Endothelial cell of umbilical vein (primary cell): ENCODE measurements around the gene DENND5B. TPM values are rescaled to one million over a fixed set of nuclear protein-coding genes. Genes with fewer than 3 reads are reported as not detected.

Source experiments
- BruUV-seq: library from RNA; stranded (reverse); fragments of 400-500 nt; replicated peaks from 2 replicates; lab custom pipeline; 2021; lab: Mats Ljungman, UMichigan
- CTCF ChIA-PET: fragments of 300-600, 350-600 bp; sonication (Branson Sonifier 250); formaldehyde crosslinking; loops from one replicate; lab custom pipeline; 2021; ENCODE audit warnings: antibody characterized with exemption, inconsistent platforms; lab: Charles Lee
- POLR2A ChIA-PET: fragments of 300-600, 350-600 bp; sonication (Branson Sonifier 250); formaldehyde crosslinking; loops from one replicate; lab custom pipeline; 2021; ENCODE audit warnings: antibody characterized with exemption, inconsistent platforms; lab: Charles Lee
- DNase-seq: peaks from one replicate; pipeline ENCODE4 v3.0.0-alpha.2; 2011; ENCODE audit warnings: low read depth, low spot score
- FAIRE-seq: peaks from 2 replicates; lab custom pipeline; 2011; peaks lifted over from hg19 to GRCh38; lab: Jason Lieb, UNC
- H2AFZ ChIP-seq: 2 replicates; pipeline ENCODE4 v1.6.0; 2012; ENCODE audit warnings: low read depth, low read length, control low read depth, inconsistent platforms
- H3K27ac ChIP-seq: 2 replicates; pipeline ENCODE4 v1.5.1; 2011; ENCODE audit warnings: low read depth, mild to moderate bottlenecking, control low read depth, low read length, moderate library complexity; ENCODE audit not compliant: insufficient read depth
- H3K27me3 ChIP-seq, 2 experiments: 2 replicates each; pipeline versions ENCODE4 v1.6.0 to v1.6.1; 2011; ENCODE audit warnings: low read length in 2 of 2, mixed read lengths in 1 of 2; ENCODE audit not compliant: control insufficient read depth in 2 of 2, insufficient read depth in 2 of 2
- H3K36me3 ChIP-seq, 2 experiments: 2 replicates in 1 of 2; 3 replicates in 1 of 2; pipeline ENCODE4 v1.5.1; 2011; ENCODE audit warnings: low read length in 2 of 2, mild to moderate bottlenecking in 1 of 2, moderate library complexity in 1 of 2; ENCODE audit not compliant: control insufficient read depth in 2 of 2, insufficient read depth in 2 of 2; ENCODE audit errors: extremely low read depth in 1 of 2
- H3K4me1 ChIP-seq: 3 replicates; pipeline ENCODE4 v1.5.1; 2011; ENCODE audit warnings: mild to moderate bottlenecking, low read length; ENCODE audit not compliant: control insufficient read depth, insufficient read depth; ENCODE audit errors: extremely low read depth
- H3K4me2 ChIP-seq: 2 replicates; pipeline ENCODE4 v1.6.1; 2011; ENCODE audit warnings: low read length, control low read depth, mixed read lengths; ENCODE audit not compliant: insufficient read depth
- H3K4me3 ChIP-seq, 3 experiments: fragments of 200-600 bp in 1 of 3; sonication (generic), shearing (Covaris generic) in 1 of 3; replicated peaks in 1 of 3; 2 replicates each; pipeline ENCODE4 v1.5.1; 2011 to 2016; ENCODE audit warnings: control low read depth in 3 of 3, low read length in 3 of 3, mild to moderate bottlenecking in 2 of 3, inconsistent platforms in 1 of 3, low read depth in 1 of 3, moderate library complexity in 1 of 3; ENCODE audit not compliant: insufficient read depth in 1 of 3
- H3K79me2 ChIP-seq: 2 replicates; pipeline ENCODE4 v1.6.0; 2012; ENCODE audit warnings: low read length, inconsistent platforms; ENCODE audit not compliant: control insufficient read depth, insufficient read depth
- H3K9ac ChIP-seq: replicated peaks from 2 replicates; pipeline ENCODE3; 2011; ENCODE audit warnings: low read length, control low read depth; ENCODE audit not compliant: insufficient read depth; ENCODE audit errors: extremely low read depth
- H3K9me1 ChIP-seq: replicated peaks from 3 replicates; pipeline ENCODE4 v1.6.0; 2011; ENCODE audit warnings: mild to moderate bottlenecking, low read length; ENCODE audit not compliant: control insufficient read depth, insufficient read depth; ENCODE audit errors: extremely low read depth
- H3K9me3 ChIP-seq: replicated peaks from 2 replicates; pipeline ENCODE4 v1.5.1; 2012; ENCODE audit warnings: low read length, inconsistent platforms; ENCODE audit not compliant: control insufficient read depth, insufficient read depth
- H4K20me1 ChIP-seq: replicated peaks from 2 replicates; pipeline ENCODE3; 2011; ENCODE audit warnings: mild to moderate bottlenecking, low read length; ENCODE audit not compliant: control insufficient read depth, insufficient read depth; ENCODE audit errors: extremely low read depth
- FOS ChIP-seq: IDR thresholded peaks from 2 replicates; pipeline ENCODE4 v1.6.1; 2011; ENCODE audit warnings: mild to moderate bottlenecking, low read length, moderate library complexity, borderline replicate concordance; ENCODE audit not compliant: insufficient read depth
- JUN ChIP-seq: IDR thresholded peaks from 2 replicates; pipeline ENCODE4 v1.6.1; 2011; ENCODE audit warnings: borderline replicate concordance, low read depth; ENCODE audit not compliant: insufficient read length, insufficient read depth
- MYC ChIP-seq: IDR thresholded peaks from one replicate; pipeline ENCODE4 v1.6.1; 2011; ENCODE audit warnings: mild to moderate bottlenecking, low read depth, low read length
- POLR2AphosphoS5 ChIP-seq: IDR thresholded peaks from 2 replicates; pipeline ENCODE4 v1.6.1; 2012; ENCODE audit warnings: low read depth, mild to moderate bottlenecking, control low read depth, low read length, moderate library complexity; ENCODE audit not compliant: insufficient read depth
- dilution Hi-C: fragments of 300-500 bp; cut with MboI; formaldehyde crosslinking; loops from one replicate; pipeline ENCODE4 v1.15.0; 2019; ENCODE audit warnings: low sequenced_read_pairs; ENCODE audit not compliant: extremely low pct_ligation_motif_present
- intact Hi-C: fragments of 100-400 bp; cut with micrococcal nuclease; formaldehyde crosslinking; loops from one replicate; pipeline ENCODE4 v1.10.0; 2022
- polyA plus RNA-seq, 4 experiments: library from polyadenylated mRNA; depleted of rRNA in 3 of 4; stranded (reverse) in 3 of 4; unstranded in 1 of 4; fragments of >200 nt; gene quantifications; 2 replicates each; pipeline versions ENCODE4 v1.2.1 to v1.2.3, GENCODE V29; 2011 to 2012; ENCODE audit warnings: missing spikeins in 1 of 4
- total RNA-seq: library from RNA; stranded (reverse); gene quantifications from 2 replicates; pipeline ENCODE4 v1.2.3, GENCODE V29; 2021
- TF ChIP-seq, protein P1 (sequence below): IDR thresholded peaks from 2 replicates; pipeline ENCODE4 v1.6.1; 2011; ENCODE audit not compliant: insufficient read depth, insufficient read length
- TF ChIP-seq, protein P2 (sequence below), 2 donors: IDR thresholded peaks; 1 replicate in 1 of 2; 2 replicates in 1 of 2; pipeline ENCODE4 v1.5.1; 2011; ENCODE audit warnings: low read length in 2 of 2, mild to moderate bottlenecking in 2 of 2, moderate library complexity in 2 of 2, control low read depth in 1 of 2, inconsistent platforms in 1 of 2, low read depth in 1 of 2; ENCODE audit not compliant: insufficient read depth in 1 of 2; ENCODE audit errors: extremely low read depth in 1 of 2

DENND5B gene
- total and polyA plus RNA-seq, 2 donors (not counting 3 experiments of a cell fraction or from before 2014, with no cell fraction given): 10.3 to 18.3 TPM

DNA sequence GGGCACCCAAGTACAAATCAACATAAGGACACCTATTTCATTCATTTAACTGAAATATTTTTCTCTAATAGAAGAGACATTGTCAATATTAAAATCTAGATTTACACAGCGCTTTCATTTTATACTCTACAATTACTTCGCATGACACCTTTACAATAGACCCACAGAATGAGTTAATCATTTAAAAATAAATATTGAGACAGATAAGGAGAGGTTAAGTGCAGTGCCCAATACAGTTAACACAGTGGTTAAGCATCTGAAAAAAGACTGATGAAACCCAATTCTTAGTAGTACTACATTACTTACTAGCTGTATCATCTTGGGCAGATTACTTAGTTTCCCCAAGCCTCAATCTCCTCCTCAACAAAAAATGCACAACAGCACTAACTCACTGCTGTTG, 116.2 kb downstream of the DENND5B start:
- H3K9ac ChIP-seq: no peak overlapping the region
- DNase-seq: no peak
- no peak overlapping the region for H2AFZ ChIP-seq
- H3K4me2 ChIP-seq: no peak overlapping the region
- H3K4me3 ChIP-seq: no peak overlapping the region
- TF ChIP-seq, protein P1, sequence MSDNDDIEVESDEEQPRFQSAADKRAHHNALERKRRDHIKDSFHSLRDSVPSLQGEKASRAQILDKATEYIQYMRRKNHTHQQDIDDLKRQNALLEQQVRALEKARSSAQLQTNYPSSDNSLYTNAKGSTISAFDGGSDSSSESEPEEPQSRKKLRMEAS: no peak
- TF ChIP-seq, protein P2, sequence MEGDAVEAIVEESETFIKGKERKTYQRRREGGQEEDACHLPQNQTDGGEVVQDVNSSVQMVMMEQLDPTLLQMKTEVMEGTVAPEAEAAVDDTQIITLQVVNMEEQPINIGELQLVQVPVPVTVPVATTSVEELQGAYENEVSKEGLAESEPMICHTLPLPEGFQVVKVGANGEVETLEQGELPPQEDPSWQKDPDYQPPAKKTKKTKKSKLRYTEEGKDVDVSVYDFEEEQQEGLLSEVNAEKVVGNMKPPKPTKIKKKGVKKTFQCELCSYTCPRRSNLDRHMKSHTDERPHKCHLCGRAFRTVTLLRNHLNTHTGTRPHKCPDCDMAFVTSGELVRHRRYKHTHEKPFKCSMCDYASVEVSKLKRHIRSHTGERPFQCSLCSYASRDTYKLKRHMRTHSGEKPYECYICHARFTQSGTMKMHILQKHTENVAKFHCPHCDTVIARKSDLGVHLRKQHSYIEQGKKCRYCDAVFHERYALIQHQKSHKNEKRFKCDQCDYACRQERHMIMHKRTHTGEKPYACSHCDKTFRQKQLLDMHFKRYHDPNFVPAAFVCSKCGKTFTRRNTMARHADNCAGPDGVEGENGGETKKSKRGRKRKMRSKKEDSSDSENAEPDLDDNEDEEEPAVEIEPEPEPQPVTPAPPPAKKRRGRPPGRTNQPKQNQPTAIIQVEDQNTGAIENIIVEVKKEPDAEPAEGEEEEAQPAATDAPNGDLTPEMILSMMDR (IDR thresholded peaks at IDR 0.05; ENCODE audit: extremely low read depth in 1 of 2, insufficient read depth in 1 of 2, low read depth in 1 of 2, low read length in 2 of 2): no peak
- TF ChIP-seq JUN (no peak), FOS (no peak)
- no peaks in the 10 kb centered on the region for H3K4me1 ChIP-seq
- no peak for FAIRE-seq
- H3K36me3 ChIP-seq: no peaks in the 10 kb centered on the region
- no peaks in the 10 kb centered on the region for H3K79me2 ChIP-seq
- POLR2A ChIA-PET: no interaction called here
- intact Hi-C loops: no loop called here
- H3K9me1 ChIP-seq: no peaks in the 10 kb centered on the region
- CTCF ChIA-PET: interaction anchor here (1.0 kb wide), 1 partner anchor 8 kb away, joined by 3 read pairs; no protein-coding TSS in a partner anchor
- no peaks in the 10 kb centered on the region for H3K27me3 ChIP-seq
- H4K20me1 ChIP-seq: no peaks in the 10 kb centered on the region
- no peaks in the 10 kb centered on the region for H3K9me3 ChIP-seq
- no peak overlapping the region for H3K27ac ChIP-seq
- BruUV-seq: no TSS peak
- dilution Hi-C loops: no loop called here

DNA sequence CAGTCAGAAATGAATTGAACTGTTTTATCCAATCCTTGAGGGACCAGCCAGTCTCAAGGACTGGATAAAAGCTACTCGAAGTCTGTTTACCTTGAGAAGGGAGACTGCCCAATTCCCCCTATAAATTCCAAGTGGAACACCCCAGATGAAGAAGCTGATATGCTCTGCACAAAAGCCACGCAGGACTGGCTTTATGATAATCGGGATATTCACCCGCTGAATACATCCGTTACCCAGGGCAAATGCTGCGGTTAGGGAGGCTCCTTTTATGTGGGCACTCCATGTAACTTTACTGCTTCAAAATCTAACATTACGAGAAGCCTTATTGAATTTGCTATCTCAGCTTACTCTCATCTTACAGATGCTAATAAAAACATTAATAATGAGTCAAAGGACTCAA, 119.1 kb downstream of the DENND5B start:
- TF ChIP-seq POLR2AphosphoS5 (no peak), MYC (no peak), JUN (no peak)
- TF ChIP-seq, protein P2 (IDR thresholded peaks at IDR 0.05; ENCODE audit: extremely low read depth in 1 of 2, insufficient read depth in 1 of 2, low read depth in 1 of 2, low read length in 2 of 2): no peak

More for the DNA sequence above, 119.1 kb downstream of the DENND5B start:
- Histone ChIP-seq H3K9me3 (no peaks in the 10 kb centered on the region), H3K4me1 (no peaks in the 10 kb centered on the region), H3K4me3 (no peak overlapping the region), H3K27ac (no peak overlapping the region), H3K4me2 (no peak overlapping the region), H2AFZ (no peak overlapping the region), H3K9me1 (no peaks in the 10 kb centered on the region), H3K27me3 (no peaks in the 10 kb centered on the region), H3K9ac (no peak overlapping the region), H3K79me2 (no peaks in the 10 kb centered on the region), H4K20me1 (no peaks in the 10 kb centered on the region), H3K36me3 (no peaks in the 10 kb centered on the region)
- CTCF ChIA-PET: interaction anchor here (0.8 kb wide), 1 partner anchor 11 kb away, joined by 3 read pairs; no protein-coding TSS in a partner anchor
- no TSS peak for BruUV-seq
- no peak for FAIRE-seq
- POLR2A ChIA-PET: no interaction called here
- no peak for DNase-seq
- dilution Hi-C loops: no loop called here
- intact Hi-C loops: no loop called here
